ENCODE results near the gene CYP26B1. TPM values are rescaled to one million over a fixed set of nuclear protein-coding genes. Genes with fewer than 3 reads are reported as not detected.

The CYP26B1 gene
- total and polyA plus RNA-seq, 9 of the 15 experiments (the other 6 are each of a cell fraction or from before 2014, with no cell fraction given): 0.01 to 0.13 (median 0.04) TPM; not detected in 6

- no peak for FAIRE-seq
- TF ChIP-seq ZNF695 (CRISPR knock-in tag; IDR thresholded peaks at IDR 0.05): no peak
- TF ChIP-seq ZSCAN29 (IDR thresholded peaks at IDR 0.05): no peak
- TF ChIP-seq MAFG (tag; conservative IDR thresholded peaks at IDR 0.05): peak; percentile 84
- TF ChIP-seq IRF9 (tag; IDR thresholded peaks at IDR 0.05): no peak
- no peak for TF ChIP-seq MNT (conservative IDR thresholded peaks at IDR 0.05)
- no peak for TF ChIP-seq ZNF197 (CRISPR knock-in tag; IDR thresholded peaks at IDR 0.05; ENCODE audit: low read depth)
- no peak for TF ChIP-seq ZNF24 (IDR thresholded peaks at IDR 0.05)
- no peak for TF ChIP-seq PRDM10 (IDR thresholded peaks at IDR 0.05; ENCODE audit: partially characterized antibody)
- TF ChIP-seq SRSF1 (IDR thresholded peaks at IDR 0.05; ENCODE audit: low read depth, low read length): no peak
- TF ChIP-seq SETDB1 (IDR thresholded peaks at IDR 0.05; ENCODE audit: low read length): no peak
- TF ChIP-seq MBD1 (CRISPR knock-in tag; IDR thresholded peaks at IDR 0.05): no peak
Observed at GRCh38 chr2:72096181-72096580, 51.5 kb downstream of the CYP26B1 start.

More at GRCh38 chr2:72096181-72096580, 51.5 kb downstream of the CYP26B1 start:
- no peak for DNase-seq (ENCODE audit: extremely low read depth in 1 of 4, low spot score in 3 of 4)
- Histone ChIP-seq H2AFZ (ENCODE audit: low read depth, low read length) (no peak overlapping the region), H3K79me2 (ENCODE audit: control insufficient read depth, insufficient read depth, low read length) (no peaks in the 10 kb centered on the region), H3K27me3 (ENCODE audit: control insufficient read depth in 2 of 2, insufficient read depth in 2 of 2, low read length in 2 of 2) (peaks cover 0 to 4% of the 10 kb centered on the region in 2 experiments; a peak in 2 of 5 replicates), H3K4me2 (ENCODE audit: insufficient read depth, low read length) (no peak overlapping the region), H3K27ac (ENCODE audit: extremely low read depth, low read depth, low read length) (no peak overlapping the region), H3K36me3 (ENCODE audit: control insufficient read depth, insufficient read depth, low read length) (no peaks in the 10 kb centered on the region), H3K9ac (ENCODE audit: insufficient read depth in 1 of 2, low read depth in 2 of 2, low read length in 2 of 2) (no peak overlapping the region), H4K20me1 (replicated peaks; ENCODE audit: control insufficient read depth, insufficient read depth, low read length) (no peaks in the 10 kb centered on the region), H3K9me3 (replicated peaks; ENCODE audit: control insufficient read depth, insufficient read depth, low read depth, low read length) (no peaks in the 10 kb centered on the region), H3K4me3 (no peak overlapping the region), H3K9me1 (ENCODE audit: control insufficient read depth, insufficient read depth, low read length) (no peaks in the 10 kb centered on the region), H3K4me1 (replicated peaks in 1 of 2; ENCODE audit: control insufficient read depth in 2 of 2, insufficient read depth in 2 of 2, low read length in 2 of 2) (no peaks in the 10 kb centered on the region; a peak in 1 of 5 replicates)
- intact Hi-C loops (cut with micrococcal nuclease) (no loop called here), in situ Hi-C loops (cut with MboI) (no loop called here)
- BruUV-seq (replicated peaks): no TSS peak
- ChIA-PET POLR2A (interaction anchor here (0.7 to 1.4 kb wide), 2 partner anchors 12 to 592 kb away, joined by 3 read pairs; no protein-coding TSS in a partner anchor), CTCF (ENCODE audit: low intra/inter-chr PET ratio) (no interaction called here)
- ATAC-seq: no peak
- WGBS (ENCODE audit: insufficient coverage, low coverage, missing lambda C conversion rate): 0% methylated on average over 4 of the region's 4 CpGs
